OCI-LY7 (cell line): ENCODE results near the gene CCDC159.

Experiments
- EZH2phosphoT487 ChIP-seq: fragments of 200-600 bp; sonication (generic); IDR thresholded peaks from 2 replicates; pipeline ENCODE4 v1.6.1; 2018; ENCODE audit warnings: low read depth, borderline replicate concordance, mild to moderate bottlenecking, mixed run types, antibody characterized with exemption, low read length, moderate library complexity, mixed read lengths
- TF ChIP-seq, protein P1 (sequence below): fragments of 200-600 bp; sonication (generic); conservative IDR thresholded peaks from 2 replicates; pipeline ENCODE4 v1.5.1; 2014; ENCODE audit warnings: mild to moderate bottlenecking, antibody characterized with exemption, low read length, moderate library complexity, mixed read lengths

DNA sequence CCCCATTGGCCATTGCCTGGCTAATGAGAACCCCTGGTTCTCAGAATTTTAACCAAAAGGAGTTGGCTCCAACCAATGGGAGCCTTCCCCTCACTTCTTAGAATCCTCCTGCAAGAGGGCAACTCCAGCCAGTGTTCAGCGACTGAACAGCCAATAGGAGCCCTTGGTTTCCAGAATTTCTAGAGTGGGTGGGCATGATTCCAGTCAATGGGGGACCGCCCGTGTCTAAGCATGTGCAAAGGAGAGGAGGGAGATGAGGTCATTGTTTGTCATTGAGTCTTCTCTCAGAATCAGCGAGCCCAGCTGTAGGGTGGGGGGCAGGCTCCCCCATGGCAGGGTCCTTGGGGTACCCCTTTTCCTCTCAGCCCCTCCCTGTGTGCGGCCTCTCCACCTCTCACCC is 18.6 kb downstream of the CCDC159 start:
- TF ChIP-seq, protein P1, sequence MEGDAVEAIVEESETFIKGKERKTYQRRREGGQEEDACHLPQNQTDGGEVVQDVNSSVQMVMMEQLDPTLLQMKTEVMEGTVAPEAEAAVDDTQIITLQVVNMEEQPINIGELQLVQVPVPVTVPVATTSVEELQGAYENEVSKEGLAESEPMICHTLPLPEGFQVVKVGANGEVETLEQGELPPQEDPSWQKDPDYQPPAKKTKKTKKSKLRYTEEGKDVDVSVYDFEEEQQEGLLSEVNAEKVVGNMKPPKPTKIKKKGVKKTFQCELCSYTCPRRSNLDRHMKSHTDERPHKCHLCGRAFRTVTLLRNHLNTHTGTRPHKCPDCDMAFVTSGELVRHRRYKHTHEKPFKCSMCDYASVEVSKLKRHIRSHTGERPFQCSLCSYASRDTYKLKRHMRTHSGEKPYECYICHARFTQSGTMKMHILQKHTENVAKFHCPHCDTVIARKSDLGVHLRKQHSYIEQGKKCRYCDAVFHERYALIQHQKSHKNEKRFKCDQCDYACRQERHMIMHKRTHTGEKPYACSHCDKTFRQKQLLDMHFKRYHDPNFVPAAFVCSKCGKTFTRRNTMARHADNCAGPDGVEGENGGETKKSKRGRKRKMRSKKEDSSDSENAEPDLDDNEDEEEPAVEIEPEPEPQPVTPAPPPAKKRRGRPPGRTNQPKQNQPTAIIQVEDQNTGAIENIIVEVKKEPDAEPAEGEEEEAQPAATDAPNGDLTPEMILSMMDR: no peak
- TF ChIP-seq EZH2phosphoT487: no peak
